BLaER1 treated with 17β-estradiol and CSF1 and Interleukin-3, amounts not matched to agents 10 nM and 100 nM (cell line): ENCODE results near the gene SPTBN4.

ENCODE experiments used
- H3K27ac ChIP-seq, 11 experiments: shearing (Covaris generic); formaldehyde crosslinking; 2 replicates each; pipeline ENCODE4 v1.8.1; 2022
- H3K27me3 ChIP-seq, 11 experiments: shearing (Covaris generic); formaldehyde crosslinking; 2 replicates each; pipeline ENCODE4 v1.8.1; 2022
- H3K36me3 ChIP-seq, 11 experiments: shearing (Covaris generic); formaldehyde crosslinking; 2 replicates each; pipeline ENCODE4 v1.8.1; 2022
- H3K4me1 ChIP-seq, 10 experiments: shearing (Covaris generic); formaldehyde crosslinking; 2 replicates each; pipeline ENCODE4 v1.8.1; 2022
- H3K4me2 ChIP-seq, 11 experiments: shearing (Covaris generic); formaldehyde crosslinking; 2 replicates each; pipeline ENCODE4 v1.8.1; 2022
- H3K4me3 ChIP-seq, 10 experiments: shearing (Covaris generic); formaldehyde crosslinking; 2 replicates each; pipeline ENCODE4 v1.8.1; 2022
- H3K9ac ChIP-seq, 11 experiments: shearing (Covaris generic); formaldehyde crosslinking; 2 replicates each; pipeline ENCODE4 v1.8.1; 2022
- H3K9me3 ChIP-seq, 11 experiments: shearing (Covaris generic); formaldehyde crosslinking; replicated peaks in 1 of 11; 2 replicates each; pipeline ENCODE4 v1.8.1; 2022
- H4K20me1 ChIP-seq, 11 experiments: shearing (Covaris generic); formaldehyde crosslinking; 2 replicates each; pipeline ENCODE4 v1.8.1; 2022
- Cebpa-rat ChIP-seq, 11 experiments: shearing (Covaris generic); IDR thresholded peaks; 2 replicates each; pipeline ENCODE4 v1.8.1; 2022

The SPTBN4 gene

DNA sequence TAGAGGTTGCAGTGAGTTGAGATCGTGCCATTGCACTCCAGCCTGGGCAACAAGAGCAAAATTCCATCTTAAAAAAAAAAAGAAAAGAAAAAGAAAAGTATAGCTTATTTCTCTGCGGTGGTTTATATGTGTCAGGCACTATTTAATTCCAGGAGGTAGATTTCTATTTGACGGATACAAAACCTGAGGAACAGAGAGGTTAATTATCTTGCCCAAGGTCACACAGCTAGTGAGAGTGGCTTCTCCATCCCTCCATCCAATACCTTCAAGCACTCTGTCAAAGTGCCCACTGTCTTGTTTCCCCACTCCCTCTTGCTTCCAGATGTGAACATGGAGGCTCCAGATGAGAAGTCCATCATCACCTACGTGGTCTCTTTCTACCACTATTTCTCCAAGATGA is 34.8 kb downstream of the SPTBN4 start:
- H3K4me1 ChIP-seq: peaks cover 0 to 15% (median 6%) of the 10 kb centered on the region in 10 experiments; a peak in 7 of 20 replicates
- no peak overlapping the region for H3K9ac ChIP-seq
- no peaks in the 10 kb centered on the region for H4K20me1 ChIP-seq
- no peak overlapping the region for H3K27ac ChIP-seq
- H3K9me3 ChIP-seq: no peaks in the 10 kb centered on the region
- H3K36me3 ChIP-seq: no peaks in the 10 kb centered on the region
- H3K4me2 ChIP-seq: no peak overlapping the region
- H3K27me3 ChIP-seq: no peaks in the 10 kb centered on the region
- H3K4me3 ChIP-seq: no peak overlapping the region
- no peak for TF ChIP-seq Cebpa-rat (IDR thresholded peaks at IDR 0.05)

DNA sequence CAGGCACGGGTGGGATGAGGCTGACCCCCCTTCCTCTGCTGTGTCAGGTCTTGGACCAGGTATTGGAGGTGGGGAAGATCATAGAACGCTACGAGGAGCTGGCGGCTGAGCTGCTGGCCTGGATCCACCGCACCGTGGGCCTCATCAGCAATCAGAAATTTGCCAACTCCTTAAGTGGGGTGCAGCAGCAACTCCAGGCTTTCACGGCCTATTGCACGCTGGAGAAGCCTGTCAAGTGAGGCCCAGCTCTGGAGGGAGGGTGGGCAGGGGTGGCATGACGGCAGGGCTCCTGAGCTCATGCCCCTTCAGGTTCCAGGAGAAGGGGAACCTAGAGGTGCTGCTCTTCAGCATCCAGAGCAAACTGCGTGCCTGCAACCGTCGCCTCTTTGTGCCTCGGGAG is 35.3 kb downstream of the SPTBN4 start:
- H3K9ac ChIP-seq: no peak overlapping the region
- no peak for TF ChIP-seq Cebpa-rat (IDR thresholded peaks at IDR 0.05)
- H4K20me1 ChIP-seq: no peaks in the 10 kb centered on the region
- no peak overlapping the region for H3K4me3 ChIP-seq
- H3K36me3 ChIP-seq: no peaks in the 10 kb centered on the region
- H3K9me3 ChIP-seq: no peaks in the 10 kb centered on the region
- peaks cover 0 to 15% (median 6%) of the 10 kb centered on the region in 10 experiments; a peak in 7 of 20 replicates for H3K4me1 ChIP-seq
- H3K27ac ChIP-seq: no peak overlapping the region
- H3K27me3 ChIP-seq: no peaks in the 10 kb centered on the region
- H3K4me2 ChIP-seq: no peak overlapping the region

DNA sequence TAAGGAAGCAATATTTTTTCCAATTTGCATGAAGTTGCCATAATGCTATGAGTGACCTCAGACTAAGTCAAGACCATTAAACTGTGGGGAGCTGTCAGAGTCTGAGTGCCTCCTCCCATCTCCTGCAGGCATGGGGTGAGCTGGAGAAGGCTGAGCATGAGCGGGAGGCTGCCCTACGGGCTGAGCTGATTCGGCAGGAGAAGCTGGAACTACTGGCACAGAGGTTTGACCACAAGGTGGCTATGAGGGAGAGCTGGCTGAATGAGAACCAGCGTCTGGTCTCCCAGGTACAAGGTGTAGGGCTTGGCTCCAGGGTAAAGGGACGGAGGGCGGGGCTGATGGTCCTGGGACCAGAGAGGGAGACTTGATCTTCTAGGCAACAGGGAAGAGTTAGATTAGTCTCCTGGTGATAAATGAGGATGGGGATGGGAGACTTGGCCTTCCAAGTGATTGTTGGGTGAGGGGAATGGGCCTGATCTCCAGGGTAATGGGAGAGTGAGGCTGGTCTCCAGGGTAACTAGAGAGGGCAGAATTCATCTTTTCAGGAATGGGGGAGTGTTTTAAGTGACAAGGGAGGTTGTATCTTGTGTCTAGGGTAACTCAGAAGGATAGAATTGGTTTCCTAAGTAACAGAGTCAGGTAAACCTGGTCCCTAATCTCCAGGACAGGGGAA is 36.0 kb downstream of the SPTBN4 start:
- Histone ChIP-seq H4K20me1 (no peaks in the 10 kb centered on the region), H3K4me3 (no peak overlapping the region), H3K9me3 (no peaks in the 10 kb centered on the region), H3K4me1 (peaks cover 0 to 15% (median 6%) of the 10 kb centered on the region in 10 experiments; a peak in 7 of 20 replicates), H3K9ac (no peak overlapping the region), H3K27ac (no peak overlapping the region), H3K4me2 (no peak overlapping the region; a peak in 1 of 22 replicates), H3K27me3 (no peaks in the 10 kb centered on the region), H3K36me3 (no peaks in the 10 kb centered on the region)
- TF ChIP-seq Cebpa-rat (IDR thresholded peaks at IDR 0.05): no peak

DNA sequence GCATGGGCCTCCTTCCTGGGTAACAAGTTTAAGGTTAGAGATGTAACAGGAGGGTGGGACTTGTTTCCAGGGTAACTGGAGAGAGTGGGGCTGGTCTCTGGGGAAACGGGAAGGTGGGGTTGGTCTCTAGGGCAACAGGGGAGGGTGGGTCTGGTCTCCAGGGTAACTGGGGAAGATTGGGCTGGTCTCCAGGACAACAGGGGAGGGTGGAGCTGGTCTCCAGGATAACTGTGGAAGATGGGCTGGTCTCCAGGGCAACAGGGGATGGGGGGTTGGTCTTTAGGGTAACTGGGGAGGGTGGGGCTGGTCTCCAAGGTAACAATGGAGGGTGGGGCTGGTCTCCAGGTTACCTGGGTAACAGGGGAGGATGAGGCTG is 36.5 kb downstream of the SPTBN4 start:
- no peaks in the 10 kb centered on the region for H3K9me3 ChIP-seq
- no peak overlapping the region for H3K4me3 ChIP-seq
- H3K36me3 ChIP-seq: no peaks in the 10 kb centered on the region
- H3K27me3 ChIP-seq: no peaks in the 10 kb centered on the region
- TF ChIP-seq Cebpa-rat (IDR thresholded peaks at IDR 0.05): no peak
- no peak overlapping the region; a peak in 1 of 22 replicates for H3K4me2 ChIP-seq
- peaks cover 0 to 15% (median 6%) of the 10 kb centered on the region in 10 experiments; a peak in 7 of 20 replicates for H3K4me1 ChIP-seq
- no peak overlapping the region for H3K27ac ChIP-seq
- no peak overlapping the region for H3K9ac ChIP-seq
- H4K20me1 ChIP-seq: no peaks in the 10 kb centered on the region

DNA sequence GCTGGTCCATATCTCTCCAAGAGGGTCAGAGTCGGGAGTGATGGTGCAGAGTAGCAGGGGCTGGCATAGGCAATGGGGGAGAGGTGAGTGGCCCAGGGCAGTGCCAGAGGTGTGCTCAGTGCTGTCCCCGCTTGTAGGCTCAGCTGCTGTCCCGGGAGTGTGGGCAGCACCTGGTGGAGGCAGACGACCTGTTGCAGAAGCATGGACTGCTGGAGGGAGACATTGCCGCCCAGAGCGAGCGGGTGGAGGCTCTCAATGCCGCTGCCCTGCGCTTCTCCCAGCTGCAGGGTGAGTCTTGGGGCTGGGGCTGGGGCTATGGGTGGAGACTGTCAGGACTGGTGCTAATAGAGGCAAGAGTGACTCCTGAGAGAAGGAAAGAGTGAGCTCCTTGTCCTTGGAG is 39.3 kb downstream of the SPTBN4 start:
- H3K27me3 ChIP-seq: no peaks in the 10 kb centered on the region
- TF ChIP-seq Cebpa-rat (IDR thresholded peaks at IDR 0.05): no peak
- H3K4me1 ChIP-seq: peaks cover 0 to 15% (median 6%) of the 10 kb centered on the region in 10 experiments; a peak in 7 of 20 replicates
- H3K9ac ChIP-seq: no peak overlapping the region
- H3K36me3 ChIP-seq: no peaks in the 10 kb centered on the region
- H3K27ac ChIP-seq: no peak overlapping the region
- H4K20me1 ChIP-seq: no peaks in the 10 kb centered on the region
- 0 out of 22 replicates have a peak overlapping the region, but pooled peaks of 1 of the 11 experiments have one; percentile 7 for H3K4me2 ChIP-seq
- H3K4me3 ChIP-seq: no peak overlapping the region
- H3K9me3 ChIP-seq: no peaks in the 10 kb centered on the region

DNA sequence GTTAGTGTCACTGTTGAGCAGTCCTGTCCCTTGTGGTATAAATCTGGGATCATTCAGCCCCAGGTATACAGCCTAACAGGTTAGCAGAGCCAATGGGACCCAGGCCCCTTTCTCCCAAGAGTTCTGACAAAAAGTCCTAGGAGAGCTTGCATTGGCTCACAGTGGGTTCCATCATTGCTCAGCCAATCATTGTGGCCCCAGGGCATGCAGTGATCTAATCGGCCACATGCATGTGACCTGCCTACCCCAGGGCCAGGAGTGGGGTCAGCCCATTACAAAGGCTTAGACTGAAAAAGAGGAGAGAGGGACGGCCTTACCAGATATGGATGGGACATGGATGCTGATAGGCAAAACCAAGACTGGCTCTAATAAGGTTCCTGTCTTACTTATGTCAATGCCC is 41.1 kb downstream of the SPTBN4 start:
- Histone ChIP-seq H3K27ac (no peak overlapping the region), H3K27me3 (no peaks in the 10 kb centered on the region), H3K4me1 (peaks cover 0 to 14% (median 6%) of the 10 kb centered on the region in 10 experiments; a peak in 7 of 20 replicates), H3K9ac (no peak overlapping the region), H4K20me1 (no peaks in the 10 kb centered on the region), H3K4me2 (no peak overlapping the region), H3K9me3 (peaks cover 0 to 8% (median 4%) of the 10 kb centered on the region in 11 experiments; a peak in 7 of 22 replicates), H3K4me3 (no peak overlapping the region), H3K36me3 (no peaks in the 10 kb centered on the region)
- TF ChIP-seq Cebpa-rat (IDR thresholded peaks at IDR 0.05): no peak

DNA sequence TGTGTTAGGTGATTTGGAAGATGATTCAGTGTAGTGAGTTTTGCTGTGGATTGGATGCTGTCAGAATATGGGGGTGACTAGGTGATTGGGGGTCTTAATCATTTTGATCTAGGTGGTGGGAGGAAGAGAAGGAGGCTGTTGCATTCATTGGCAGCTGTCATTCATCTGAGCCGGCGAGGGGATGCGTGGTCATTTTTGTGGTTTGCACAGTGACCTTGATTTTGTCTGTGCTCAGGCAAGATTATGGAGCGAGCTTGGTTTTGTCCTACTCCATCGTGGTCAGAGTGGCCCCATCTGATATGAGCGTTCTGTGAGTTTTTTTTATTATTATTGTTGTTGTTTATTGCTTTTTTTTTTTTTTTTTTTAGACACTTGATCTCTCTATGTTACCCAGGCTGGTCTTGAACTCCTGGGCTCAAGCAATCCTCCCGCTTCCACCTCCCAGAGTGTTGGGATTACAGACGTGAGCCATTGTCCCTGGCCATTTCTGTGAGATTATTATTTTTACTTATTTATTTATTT is 42.0 kb downstream of the SPTBN4 start:
- Histone ChIP-seq H3K27me3 (no peaks in the 10 kb centered on the region), H3K4me2 (no peak overlapping the region), H3K27ac (no peak overlapping the region), H3K36me3 (no peaks in the 10 kb centered on the region), H4K20me1 (no peaks in the 10 kb centered on the region), H3K4me3 (no peak overlapping the region), H3K9me3 (peaks cover 0 to 12% (median 5%) of the 10 kb centered on the region in 11 experiments; a peak in 7 of 22 replicates), H3K9ac (no peak overlapping the region), H3K4me1 (peaks cover 0 to 11% (median 5%) of the 10 kb centered on the region in 10 experiments; a peak in 5 of 20 replicates)
- no peak for TF ChIP-seq Cebpa-rat (IDR thresholded peaks at IDR 0.05)

DNA sequence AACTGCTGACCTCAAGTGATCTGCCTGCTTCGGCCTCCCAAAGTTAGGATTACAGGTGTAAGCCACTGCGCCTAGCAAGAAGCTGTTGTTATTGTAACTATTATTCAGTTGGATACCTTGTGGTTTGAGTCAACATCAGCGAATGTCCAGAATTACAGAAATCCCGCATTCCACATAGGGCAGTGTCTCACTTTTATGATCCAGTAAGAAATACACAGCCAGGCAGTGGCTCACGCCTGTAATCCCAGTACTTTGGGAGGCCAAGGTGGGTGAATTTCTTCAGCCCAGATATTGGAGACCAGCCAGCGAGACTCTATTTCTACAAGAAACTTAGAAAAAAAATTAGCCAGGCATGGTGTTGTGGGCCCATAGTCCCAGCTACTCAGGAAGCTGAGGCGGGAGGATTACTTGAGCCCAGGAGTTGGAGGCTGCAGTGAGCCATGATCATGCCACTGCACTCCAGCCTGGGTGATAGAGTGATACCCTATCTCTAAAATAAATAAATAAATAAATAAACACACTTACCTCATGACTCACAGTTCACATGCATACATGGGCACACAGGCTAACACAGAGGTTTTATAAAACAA is 43.8 kb downstream of the SPTBN4 start:
- Histone ChIP-seq H3K36me3 (no peaks in the 10 kb centered on the region), H4K20me1 (no peaks in the 10 kb centered on the region), H3K4me2 (no peak overlapping the region), H3K4me1 (peaks cover 0 to 5% (median 0%) of the 10 kb centered on the region in 10 experiments; a peak in 3 of 20 replicates), H3K27ac (no peak overlapping the region), H3K9me3 (peaks cover 0 to 12% (median 5%) of the 10 kb centered on the region in 11 experiments; a peak in 7 of 22 replicates), H3K4me3 (no peak overlapping the region), H3K27me3 (no peaks in the 10 kb centered on the region), H3K9ac (no peak overlapping the region)
- no peak for TF ChIP-seq Cebpa-rat (IDR thresholded peaks at IDR 0.05)

DNA sequence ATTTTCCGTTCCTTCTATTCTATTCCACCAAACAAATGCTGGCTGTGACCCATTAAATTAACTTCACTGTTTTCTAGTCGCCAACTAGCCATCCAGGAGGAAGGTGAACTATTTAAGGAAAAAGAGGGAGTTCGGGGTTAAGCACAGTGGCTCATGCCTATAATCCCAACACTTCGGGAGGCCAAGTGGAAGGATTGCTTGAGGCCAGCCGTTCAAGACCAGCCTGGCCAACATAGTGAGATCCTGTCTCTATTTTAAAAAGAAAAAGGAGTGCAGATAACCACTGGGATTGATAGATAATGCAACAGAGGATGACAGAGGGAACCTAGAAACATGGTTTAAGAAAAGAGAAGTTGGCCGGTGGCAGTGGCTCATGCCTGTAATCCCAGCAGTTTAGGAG is 44.7 kb downstream of the SPTBN4 start:
- Histone ChIP-seq H3K36me3 (no peaks in the 10 kb centered on the region), H3K4me1 (no peaks in the 10 kb centered on the region), H3K27ac (no peak overlapping the region), H4K20me1 (no peaks in the 10 kb centered on the region), H3K9ac (no peak overlapping the region), H3K27me3 (no peaks in the 10 kb centered on the region), H3K4me2 (no peak overlapping the region), H3K9me3 (peaks cover 0 to 12% (median 5%) of the 10 kb centered on the region in 11 experiments; a peak in 7 of 22 replicates), H3K4me3 (no peak overlapping the region)
- no peak for TF ChIP-seq Cebpa-rat (IDR thresholded peaks at IDR 0.05)
